NT2/D1 (cell line): Measurements from ENCODE around the gene RASL12.

Experiments
- SUZ12 ChIP-seq: IDR thresholded peaks from 2 replicates; pipeline ENCODE4 v1.6.1; 2011; ENCODE audit not compliant: insufficient read length, insufficient read depth; ENCODE audit errors: extremely low read depth
- YY1 ChIP-seq: IDR thresholded peaks from 2 replicates; pipeline ENCODE4 v1.6.1; 2011; ENCODE audit not compliant: insufficient read length, insufficient read depth
- ZNF274 ChIP-seq: IDR thresholded peaks from 2 replicates; pipeline ENCODE4 v1.6.1; 2011; ENCODE audit warnings: mild to moderate bottlenecking, low read depth, low read length

- TF ChIP-seq YY1 (no peak), ZNF274 (no peak), SUZ12 (no peak)
These were observed 38.0 kb downstream of the RASL12 start for GRCh38 chr15:65029736-65030208.
